ENCODE measurements around the gene MT1HL1.

Gene MT1HL1

GRCh38 chr1:237032029-237032428 lies 27.8 kb upstream of the MT1HL1 start:
- no peak for TF ChIP-seq EZH2 (IDR thresholded peaks at IDR 0.05; ENCODE audit: borderline replicate concordance, low read length)
- TF ChIP-seq CTCF (IDR thresholded peaks at IDR 0.05; ENCODE audit: low read length), result no peak
- Histone ChIP-seq H3K27me3 (ENCODE audit: insufficient read depth, low read length) (no peaks in the 10 kb centered on the region), H3K4me2 (ENCODE audit: low read length) (no peak overlapping the region), H3K9me3 (ENCODE audit: low read length) (no peaks in the 10 kb centered on the region), H3K9ac (ENCODE audit: low read length) (no peak overlapping the region), H3K79me2 (ENCODE audit: insufficient read depth, low read length) (no peaks in the 10 kb centered on the region), H3K4me3 (ENCODE audit: low read depth, low read length, poor library complexity, severe bottlenecking) (no peak overlapping the region), H3F3A (ENCODE audit: insufficient read depth, low read length) (no peaks in the 10 kb centered on the region), H3K27ac (ENCODE audit: low read depth, low read length, poor library complexity, severe bottlenecking) (no peak overlapping the region), H3K36me3 (ENCODE audit: insufficient read depth, low read length) (no peaks in the 10 kb centered on the region), H3K4me1 (ENCODE audit: insufficient read depth, low read length, severe bottlenecking) (no peaks in the 10 kb centered on the region), H2AFZ (ENCODE audit: low read length) (no peak overlapping the region), H3K9me2 (ENCODE audit: low read depth, low read length) (no peaks in the 10 kb centered on the region), H4K20me1 (ENCODE audit: insufficient read depth, low read length) (no peaks in the 10 kb centered on the region)

GRCh38 chr1:237031480-237031879 lies 27.2 kb upstream of the MT1HL1 start:
- Histone ChIP-seq H3K9me3 (ENCODE audit: low read length) (no peaks in the 10 kb centered on the region), H2AFZ (ENCODE audit: low read length) (no peak overlapping the region), H3K9ac (ENCODE audit: low read length) (no peak overlapping the region), H3K9me2 (ENCODE audit: low read depth, low read length) (no peaks in the 10 kb centered on the region), H3F3A (ENCODE audit: insufficient read depth, low read length) (no peaks in the 10 kb centered on the region), H3K4me2 (ENCODE audit: low read length) (no peak overlapping the region), H3K27me3 (ENCODE audit: insufficient read depth, low read length) (no peaks in the 10 kb centered on the region), H3K27ac (ENCODE audit: low read depth, low read length, poor library complexity, severe bottlenecking) (no peak overlapping the region), H4K20me1 (ENCODE audit: insufficient read depth, low read length) (no peaks in the 10 kb centered on the region), H3K4me1 (ENCODE audit: insufficient read depth, low read length, severe bottlenecking) (no peaks in the 10 kb centered on the region), H3K4me3 (ENCODE audit: low read depth, low read length, poor library complexity, severe bottlenecking) (no peak overlapping the region), H3K79me2 (ENCODE audit: insufficient read depth, low read length) (no peaks in the 10 kb centered on the region), H3K36me3 (ENCODE audit: insufficient read depth, low read length) (no peaks in the 10 kb centered on the region)
- TF ChIP-seq EZH2 (IDR thresholded peaks at IDR 0.05; ENCODE audit: borderline replicate concordance, low read length) (no peak), CTCF (IDR thresholded peaks at IDR 0.05; ENCODE audit: low read length) (no peak)

GRCh38 chr1:237029850-237030535 lies 25.8 kb upstream of the MT1HL1 start:
- Histone ChIP-seq H3K4me1 (ENCODE audit: insufficient read depth, low read length, severe bottlenecking) (no peaks in the 10 kb centered on the region), H4K20me1 (ENCODE audit: insufficient read depth, low read length) (no peaks in the 10 kb centered on the region), H3K4me3 (ENCODE audit: low read depth, low read length, poor library complexity, severe bottlenecking) (no peak overlapping the region), H3K9ac (ENCODE audit: low read length) (no peak overlapping the region), H2AFZ (ENCODE audit: low read length) (no peak overlapping the region), H3F3A (ENCODE audit: insufficient read depth, low read length) (no peaks in the 10 kb centered on the region), H3K9me3 (ENCODE audit: low read length) (no peaks in the 10 kb centered on the region), H3K27me3 (ENCODE audit: insufficient read depth, low read length) (no peaks in the 10 kb centered on the region), H3K79me2 (ENCODE audit: insufficient read depth, low read length) (no peaks in the 10 kb centered on the region), H3K36me3 (ENCODE audit: insufficient read depth, low read length) (no peaks in the 10 kb centered on the region), H3K4me2 (ENCODE audit: low read length) (no peak overlapping the region), H3K9me2 (ENCODE audit: low read depth, low read length) (no peaks in the 10 kb centered on the region), H3K27ac (ENCODE audit: low read depth, low read length, poor library complexity, severe bottlenecking) (no peak overlapping the region)
- TF ChIP-seq EZH2 (IDR thresholded peaks at IDR 0.05; ENCODE audit: borderline replicate concordance, low read length), result no peak
- no peak for TF ChIP-seq CTCF (IDR thresholded peaks at IDR 0.05; ENCODE audit: low read length)
